Stimulated activated effector memory CD8-positive, alpha-beta T cell treated with anti-CD3 and anti-CD28 coated beads, Interleukin-12 subunit alpha, Interleukin-12 subunit beta, amount 100 ng/mL, for 72 hours (primary cell): ENCODE results near the gene AGAP1.
A peak's percentile ranks its signal among the peaks of the same experiment; 100 is the strongest.

Experiments
- ATAC-seq: fragments of 150-1000 bp; cut with Tn5 transposase; 2 replicates; pipeline ENCODE4 v1.10.0; 2021
- DNase-seq, 2 donors: peaks; one replicate each; pipeline ENCODE4 v3.0.0; 2021 to 2022; ENCODE audit warnings: low spot score in 2 of 2
- H3K27ac Mint-ChIP-seq: one replicate; pipeline ENCODE4 v1.8.0; 2022; ENCODE audit warnings: mild to moderate bottlenecking, mixed read lengths
- H3K36me3 Mint-ChIP-seq: one replicate; pipeline ENCODE4 v1.8.0; 2022; ENCODE audit warnings: mild to moderate bottlenecking, mixed read lengths
- H3K4me1 Mint-ChIP-seq: one replicate; pipeline ENCODE4 v1.8.0; 2022; ENCODE audit warnings: mixed read lengths
- H3K4me3 Mint-ChIP-seq: one replicate; pipeline ENCODE4 v1.8.0; 2022; ENCODE audit warnings: mild to moderate bottlenecking, mixed read lengths
- H3K9me3 Mint-ChIP-seq: one replicate; pipeline ENCODE4 v1.8.0; 2022; ENCODE audit warnings: mixed read lengths

The AGAP1 gene

GRCh38 chr2:236157815-236158498 lies 664.1 kb downstream of the AGAP1 start:
- no peak overlapping the region for H3K27ac Mint-ChIP-seq
- H3K36me3 Mint-ChIP-seq, result no peaks in the 10 kb centered on the region
- no peak for ATAC-seq
- peaks cover 6% of the 10 kb centered on the region for H3K4me1 Mint-ChIP-seq
- DNase-seq, result no peak
- peaks cover 3% of the 10 kb centered on the region for H3K9me3 Mint-ChIP-seq
- H3K4me3 Mint-ChIP-seq, result no peak overlapping the region

GRCh38 chr2:236158969-236159777 lies 665.3 kb downstream of the AGAP1 start:
- Mint-ChIP-seq H3K36me3 (no peaks in the 10 kb centered on the region), H3K4me1 (peaks cover 6% of the 10 kb centered on the region), H3K9me3 (no peaks in the 10 kb centered on the region), H3K27ac (no peak overlapping the region), H3K4me3 (no peak overlapping the region)
- ATAC-seq (no peak), DNase-seq (no peak)

GRCh38 chr2:236159778-236160170 lies 665.9 kb downstream of the AGAP1 start:
- no peak overlapping the region for H3K27ac Mint-ChIP-seq
- peaks cover 6% of the 10 kb centered on the region for H3K4me1 Mint-ChIP-seq
- no peak overlapping the region for H3K4me3 Mint-ChIP-seq

GRCh38 chr2:236160366-236161081 lies 666.7 kb downstream of the AGAP1 start:
- no peak for DNase-seq
- H3K36me3 Mint-ChIP-seq, result no peaks in the 10 kb centered on the region
- no peaks in the 10 kb centered on the region for H3K9me3 Mint-ChIP-seq
- no peak for ATAC-seq
- no peak overlapping the region for H3K27ac Mint-ChIP-seq
- no peak overlapping the region for H3K4me3 Mint-ChIP-seq
- H3K4me1 Mint-ChIP-seq, result peaks cover 6% of the 10 kb centered on the region

More at GRCh38 chr2:236159778-236160170, 665.9 kb downstream of the AGAP1 start:
- Mint-ChIP-seq H3K36me3 (no peaks in the 10 kb centered on the region), H3K9me3 (no peaks in the 10 kb centered on the region)
- DNase-seq, result no peak
- ATAC-seq, result no peak

GRCh38 chr2:236161082-236161462 lies 667.2 kb downstream of the AGAP1 start:
- H3K4me1 Mint-ChIP-seq, result peaks cover 6% of the 10 kb centered on the region
- DNase-seq (no peak), ATAC-seq (no peak)
- no peaks in the 10 kb centered on the region for H3K36me3 Mint-ChIP-seq
- H3K9me3 Mint-ChIP-seq, result no peaks in the 10 kb centered on the region
- H3K4me3 Mint-ChIP-seq, result no peak overlapping the region
- no peak overlapping the region for H3K27ac Mint-ChIP-seq

- no peak for DNase-seq
- Mint-ChIP-seq H3K4me1 (peaks cover 11% of the 10 kb centered on the region), H3K36me3 (peaks cover 2% of the 10 kb centered on the region), H3K4me3 (no peak overlapping the region), H3K27ac (no peak overlapping the region), H3K9me3 (no peaks in the 10 kb centered on the region)
- no peak for ATAC-seq
These were observed 667.7 kb downstream of the AGAP1 start for GRCh38 chr2:236161531-236161930.

GRCh38 chr2:236162031-236162845 lies 668.4 kb downstream of the AGAP1 start:
- Mint-ChIP-seq H3K4me1 (peaks cover 16% of the 10 kb centered on the region), H3K36me3 (peaks cover 6% of the 10 kb centered on the region), H3K9me3 (no peaks in the 10 kb centered on the region), H3K27ac (no peak overlapping the region), H3K4me3 (no peak overlapping the region)
- DNase-seq (no peak), ATAC-seq (no peak)

- peaks cover 16% of the 10 kb centered on the region for H3K4me1 Mint-ChIP-seq
These were observed 669.1 kb downstream of the AGAP1 start for GRCh38 chr2:236162882-236163470.

GRCh38 chr2:236163471-236164200 lies 669.8 kb downstream of the AGAP1 start:
- H3K36me3 Mint-ChIP-seq, result peaks cover 6% of the 10 kb centered on the region
- H3K27ac Mint-ChIP-seq, result no peak overlapping the region
- no peak overlapping the region for H3K4me3 Mint-ChIP-seq
- no peak for DNase-seq
- no peaks in the 10 kb centered on the region for H3K9me3 Mint-ChIP-seq
- no peak for ATAC-seq
- peaks cover 16% of the 10 kb centered on the region for H3K4me1 Mint-ChIP-seq

More at GRCh38 chr2:236162882-236163470, 669.1 kb downstream of the AGAP1 start:
- ATAC-seq (no peak), DNase-seq (no peak)
- Mint-ChIP-seq H3K4me3 (no peak overlapping the region), H3K27ac (no peak overlapping the region), H3K36me3 (peaks cover 6% of the 10 kb centered on the region), H3K9me3 (no peaks in the 10 kb centered on the region)

- H3K4me1 Mint-ChIP-seq, result peaks cover 11% of the 10 kb centered on the region
- H3K9me3 Mint-ChIP-seq, result no peaks in the 10 kb centered on the region
- DNase-seq (no peak), ATAC-seq (no peak)
- H3K4me3 Mint-ChIP-seq, result peak overlapping the region; percentile 26
- H3K36me3 Mint-ChIP-seq, result peaks cover 9% of the 10 kb centered on the region
- H3K27ac Mint-ChIP-seq, result no peak overlapping the region
These were observed 670.5 kb downstream of the AGAP1 start for GRCh38 chr2:236164201-236164924.

- Mint-ChIP-seq H3K27ac (no peak overlapping the region), H3K4me1 (peaks cover 10% of the 10 kb centered on the region), H3K9me3 (no peaks in the 10 kb centered on the region), H3K36me3 (peaks cover 17% of the 10 kb centered on the region), H3K4me3 (peak overlapping the region; percentile 26)
- DNase-seq (no peak), ATAC-seq (no peak)
These were observed 671.3 kb downstream of the AGAP1 start for GRCh38 chr2:236164925-236165841.

- Mint-ChIP-seq H3K36me3 (peaks cover 22% of the 10 kb centered on the region), H3K9me3 (no peaks in the 10 kb centered on the region), H3K4me1 (peaks cover 10% of the 10 kb centered on the region), H3K27ac (no peak overlapping the region), H3K4me3 (peak overlapping the region; percentile 62)
- ATAC-seq (no peak), DNase-seq (no peak)
These were observed 672.3 kb downstream of the AGAP1 start for GRCh38 chr2:236165842-236166795.
